WERI-Rb-1 (cell line): ENCODE measurements around the gene CDH2.

ENCODE experiments used
- DNase-seq: peaks from one replicate; pipeline ENCODE4 v3.0.0-alpha.2; 2020
- H3K27ac ChIP-seq: fragments of 250-450 bp; sonication (Bioruptor Pico); 2 replicates; pipeline ENCODE4 v1.5.1; 2020; ENCODE audit warnings: mild to moderate bottlenecking, moderate library complexity
- H3K27me3 ChIP-seq: fragments of 250-450 bp; sonication (Bioruptor Pico); 2 replicates; pipeline ENCODE4 v1.5.1; 2021; ENCODE audit warnings: mild to moderate bottlenecking, low read depth, moderate library complexity; ENCODE audit not compliant: insufficient read depth, severe bottlenecking
- H3K36me3 ChIP-seq: fragments of 250-450 bp; sonication (Bioruptor Pico); 2 replicates; pipeline ENCODE4 v1.5.1; 2020; ENCODE audit warnings: mild to moderate bottlenecking, moderate library complexity
- H3K4me3 ChIP-seq: 2 replicates; pipeline ENCODE4 v1.5.1; 2011; ENCODE audit warnings: low read depth, mild to moderate bottlenecking, control low read depth, low read length
- H3K9me3 ChIP-seq: fragments of 250-450 bp; sonication (Bioruptor Pico); 2 replicates; pipeline ENCODE4 v1.5.1; 2021; ENCODE audit warnings: mild to moderate bottlenecking, moderate library complexity; ENCODE audit not compliant: severe bottlenecking
- CTCF ChIP-seq: IDR thresholded peaks from 2 replicates; pipeline ENCODE4 v1.5.1; 2011; ENCODE audit warnings: low read depth, mild to moderate bottlenecking, control low read depth, inconsistent platforms, low read length

CDH2 gene

GRCh38 chr18:28039691-28040090 lies 137.2 kb downstream of the CDH2 start:
- Histone ChIP-seq H3K36me3 (no peaks in the 10 kb centered on the region), H3K27ac (no peak overlapping the region), H3K27me3 (no peaks in the 10 kb centered on the region), H3K4me3 (no peak overlapping the region), H3K9me3 (no peaks in the 10 kb centered on the region)
- no peak for TF ChIP-seq CTCF
- no peak for DNase-seq

GRCh38 chr18:28039078-28039477 lies 137.9 kb downstream of the CDH2 start:
- TF ChIP-seq CTCF = no peak
- Histone ChIP-seq H3K27ac (no peak overlapping the region), H3K9me3 (no peaks in the 10 kb centered on the region), H3K27me3 (no peaks in the 10 kb centered on the region), H3K4me3 (no peak overlapping the region), H3K36me3 (no peaks in the 10 kb centered on the region)
- DNase-seq = no peak

- Histone ChIP-seq H3K27ac (no peak overlapping the region), H3K4me3 (no peak overlapping the region), H3K9me3 (no peaks in the 10 kb centered on the region), H3K36me3 (no peaks in the 10 kb centered on the region), H3K27me3 (no peaks in the 10 kb centered on the region)
- no peak for DNase-seq
- TF ChIP-seq CTCF = no peak
These were observed 140.4 kb downstream of the CDH2 start for GRCh38 chr18:28036488-28036887.

GRCh38 chr18:28034567-28034966 lies 142.4 kb downstream of the CDH2 start:
- Histone ChIP-seq H3K36me3 (no peaks in the 10 kb centered on the region; the same call in 1 of the 2 replicates), H3K27ac (no peak overlapping the region), H3K9me3 (no peaks in the 10 kb centered on the region), H3K27me3 (no peaks in the 10 kb centered on the region), H3K4me3 (no peak overlapping the region)
- no peak for DNase-seq
- TF ChIP-seq CTCF = no peak

GRCh38 chr18:28032177-28032576 lies 144.8 kb downstream of the CDH2 start:
- DNase-seq = no peak
- no peaks in the 10 kb centered on the region for H3K9me3 ChIP-seq
- H3K4me3 ChIP-seq = no peak overlapping the region
- no peaks in the 10 kb centered on the region for H3K27me3 ChIP-seq
- no peaks in the 10 kb centered on the region; the same call in 1 of the 2 replicates for H3K36me3 ChIP-seq
- no peak overlapping the region for H3K27ac ChIP-seq
- no peak for TF ChIP-seq CTCF

GRCh38 chr18:28030458-28030857 lies 146.5 kb downstream of the CDH2 start:
- H3K36me3 ChIP-seq = no peaks in the 10 kb centered on the region; the same call in 1 of the 2 replicates

More at GRCh38 chr18:28030458-28030857, 146.5 kb downstream of the CDH2 start:
- H3K9me3 ChIP-seq = no peaks in the 10 kb centered on the region
- no peaks in the 10 kb centered on the region for H3K27me3 ChIP-seq
- H3K4me3 ChIP-seq = no peak overlapping the region
- DNase-seq = no peak
- no peak for TF ChIP-seq CTCF
- H3K27ac ChIP-seq = no peak overlapping the region
